ENCODE measurements around the gene STX19.
A peak's percentile ranks its signal among the peaks of the same experiment; 100 is the strongest.
"Not testable (repeated sequence)": the region's sequence is repeated elsewhere in the genome, so short reads cannot be mapped to it uniquely, and the experiment has no call there.

Gene STX19

DNA sequence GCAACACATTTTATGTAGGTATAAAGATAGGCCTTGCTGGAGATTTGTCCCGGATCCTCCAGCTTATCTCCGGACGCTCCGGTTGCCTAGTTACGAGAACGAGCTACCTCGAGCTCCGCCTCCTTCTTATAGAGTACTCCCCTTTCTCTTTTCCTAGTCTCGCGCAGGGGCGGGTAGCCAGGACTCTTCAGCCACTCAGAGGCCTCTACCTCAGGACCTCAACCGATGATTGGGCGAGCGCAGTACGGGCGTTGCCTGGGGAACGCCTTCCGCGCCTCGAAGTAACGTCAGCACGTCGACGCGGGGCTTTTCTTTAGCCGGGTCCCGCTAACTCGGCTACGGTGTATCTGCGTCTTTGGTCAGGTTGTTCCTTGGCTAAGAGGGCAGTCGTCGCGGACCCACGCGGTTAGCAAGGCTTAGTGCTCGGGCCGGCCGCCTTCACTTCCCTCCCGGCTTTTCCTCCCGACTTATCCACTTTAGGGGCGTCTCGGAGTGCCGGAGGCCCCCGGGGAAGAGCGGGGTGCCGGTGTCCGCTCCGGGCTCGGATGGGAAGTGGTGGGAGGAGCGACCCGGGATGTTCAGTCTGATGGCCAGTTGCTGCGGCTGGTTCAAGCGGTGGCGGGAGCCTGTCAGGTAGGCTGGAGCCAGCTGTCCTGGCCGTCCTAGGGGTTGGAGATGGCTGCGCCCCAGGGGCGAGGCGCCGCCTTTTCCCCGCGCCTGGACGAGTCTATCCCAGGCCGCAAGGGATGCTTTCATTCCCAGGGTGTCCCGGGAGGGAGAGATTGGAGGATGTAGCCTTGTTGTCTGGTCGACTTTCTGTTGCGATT lies 48.3 kb downstream of the STX19 start, which contains the start of gene ARL13B:
Gene ARL13B (plus strand): TSS at position 306 of the 827 bp plus-strand sequence. CDS start 269 bp downstream, at position 575.
- H3K4me3 ChIP-seq (ENCODE audit: low read depth, low read length) = peak within 1 kb of the TSS; percentile 82

DNA sequence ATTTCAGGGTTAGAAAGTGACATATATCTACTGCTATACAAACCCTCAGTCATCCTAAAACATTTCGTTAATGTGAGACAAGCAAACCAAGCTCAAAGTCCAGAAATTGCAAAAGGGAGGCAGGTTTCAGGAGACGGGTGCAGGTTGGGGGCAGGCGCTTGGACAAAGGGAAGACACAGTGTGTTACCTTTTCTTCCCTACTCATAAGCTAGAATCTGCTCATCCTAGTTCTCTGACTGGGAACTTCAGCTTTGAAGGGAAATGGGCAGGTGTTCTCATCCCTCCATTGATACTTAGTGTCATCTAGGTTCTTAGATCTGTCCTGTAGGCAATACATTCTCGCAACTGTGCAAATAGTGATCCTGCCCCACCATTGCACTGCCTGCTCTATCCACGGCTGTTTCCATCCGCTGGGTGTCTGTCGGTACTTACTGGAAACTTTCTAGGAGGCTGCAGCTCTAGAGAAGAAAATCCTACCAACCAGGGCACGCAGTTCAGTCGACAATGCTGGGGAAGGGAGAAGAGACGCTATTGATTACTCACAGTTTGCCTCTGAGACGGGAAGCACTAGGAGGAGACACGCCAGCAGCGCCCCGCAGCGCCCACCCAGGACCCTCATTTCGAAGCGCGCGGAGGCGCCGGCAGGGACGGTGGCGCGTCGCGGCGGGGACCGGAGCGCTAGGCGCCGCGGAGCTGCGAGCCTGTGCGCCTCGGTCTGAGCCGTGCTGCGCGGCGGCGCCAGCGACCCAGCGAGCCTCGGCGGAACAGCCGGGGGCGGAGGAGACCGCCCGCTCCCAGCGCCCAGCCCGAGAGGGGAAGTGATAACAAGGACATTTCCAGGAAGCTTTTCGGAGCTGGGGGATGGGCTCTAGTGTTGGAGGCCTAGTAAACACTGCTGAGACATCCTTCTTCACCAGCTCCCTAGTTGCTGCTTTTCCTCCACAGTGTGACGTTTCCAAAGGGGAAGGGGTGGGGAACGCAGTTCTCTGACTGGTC lies 55.0 kb downstream of the STX19 start, which contains the start of gene PROS1:
Gene PROS1 (minus strand): TSS at position 766 of the 996 bp plus-strand sequence. CDS start 147 bp downstream, at position 619.
- peak within 1 kb of the TSS; percentile 55 for H3K4me3 ChIP-seq (ENCODE audit: low read depth, low read length)

- no peak overlapping the region for H3K4me3 ChIP-seq (ENCODE audit: low read depth, low read length)
Measured at GRCh38 chr3:93969997-93970396, 58.4 kb downstream of the STX19 start.

DNA sequence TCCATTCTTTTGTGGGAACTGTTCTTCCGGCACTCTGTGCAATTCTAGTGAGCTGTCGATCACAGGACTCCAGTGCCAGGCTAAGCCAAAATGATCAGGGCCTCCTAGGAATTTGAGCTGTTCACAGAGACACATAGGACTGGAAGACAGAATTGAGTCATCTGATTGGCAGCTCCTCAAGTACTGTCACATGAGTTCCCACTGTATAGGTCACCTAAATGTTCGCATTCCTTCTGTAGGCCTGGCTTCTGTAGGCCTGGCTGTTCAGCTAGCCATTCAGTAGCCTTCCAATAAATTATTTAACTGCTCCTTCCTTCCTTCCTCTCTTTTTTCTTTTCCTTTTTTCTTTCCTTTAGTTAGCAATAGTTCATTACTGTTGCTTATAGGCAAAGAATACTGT lies 59.0 kb downstream of the STX19 start:
- H3K4me3 ChIP-seq (ENCODE audit: low read depth, low read length) = no peak overlapping the region

DNA sequence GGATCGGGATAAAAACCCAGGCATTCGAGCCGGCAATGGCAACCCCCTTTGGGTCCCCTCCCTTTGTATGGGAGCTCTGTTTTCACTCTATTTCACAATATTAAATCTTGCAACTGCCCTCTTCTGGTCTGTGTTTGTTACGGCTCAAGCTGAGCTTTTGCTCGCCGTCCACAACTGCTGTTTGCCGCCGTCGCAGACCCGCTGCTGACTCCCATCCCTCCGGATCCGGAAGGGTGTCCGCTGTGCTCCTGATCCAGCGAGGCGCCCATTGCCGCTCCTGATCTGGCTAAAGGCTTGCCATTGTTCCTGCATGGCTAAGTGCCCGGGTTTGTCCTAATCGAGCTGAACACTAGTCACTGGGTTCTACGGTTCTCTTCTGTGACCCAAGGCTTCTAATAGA lies 63.3 kb downstream of the STX19 start:
- H3K4me3 ChIP-seq (ENCODE audit: low read depth, low read length) = not testable (repeated sequence)

Data from iPS-11a (cell line).